HepG2 (cell line): ENCODE results near the gene ANKRD2. TPM values are rescaled to one million over a fixed set of nuclear protein-coding genes. Genes with fewer than 3 reads are reported as not detected.
A peak's percentile ranks its signal among the peaks of the same experiment; 100 is the strongest.

Experiments
- ESRRA ChIP-seq: sonication (generic); formaldehyde crosslinking; IDR thresholded peaks from 2 replicates; pipeline ENCODE4 v1.5.1; 2020; ENCODE audit warnings: mild to moderate bottlenecking, low read depth, missing genetic modification reagents
- GATAD1 ChIP-seq: IDR thresholded peaks from 2 replicates; pipeline ENCODE4 v1.6.1; 2016; ENCODE audit warnings: missing genetic modification reagents, missing compliant biosample characterization
- HCFC1 ChIP-seq: fragments of 150-350 bp; IDR thresholded peaks from 2 replicates; pipeline ENCODE4 v1.6.1; 2014; ENCODE audit warnings: low read depth, low read length
- HES4 ChIP-seq: sonication (generic); formaldehyde crosslinking; IDR thresholded peaks from 2 replicates; pipeline ENCODE4 v1.9.0; 2021; ENCODE audit warnings: mild to moderate bottlenecking, missing genetic modification reagents, borderline replicate concordance
- HOXA3 ChIP-seq: sonication (generic); formaldehyde crosslinking; IDR thresholded peaks from 2 replicates; pipeline ENCODE4 v1.5.0; 2020; ENCODE audit warnings: missing genetic modification reagents
- HOXA5 ChIP-seq: sonication (generic); formaldehyde crosslinking; IDR thresholded peaks from 2 replicates; pipeline ENCODE4 v1.4.0; 2020; ENCODE audit warnings: missing genetic modification reagents
- HOXA9 ChIP-seq: sonication (generic); formaldehyde crosslinking; IDR thresholded peaks from 2 replicates; pipeline ENCODE4 v1.8.1; 2022; ENCODE audit warnings: missing genetic modification reagents, mild to moderate bottlenecking, moderate library complexity, borderline replicate concordance
- ISL2 ChIP-seq: sonication (generic); formaldehyde crosslinking; IDR thresholded peaks from 2 replicates; pipeline ENCODE4 v1.5.0; 2020; ENCODE audit warnings: missing genetic modification reagents
- MEF2D ChIP-seq: sonication (generic); formaldehyde crosslinking; IDR thresholded peaks from 2 replicates; pipeline ENCODE4 v1.5.1; 2020; ENCODE audit warnings: mild to moderate bottlenecking, missing genetic modification reagents
- MYC ChIP-seq: sonication (generic); formaldehyde crosslinking; IDR thresholded peaks from 2 replicates; pipeline ENCODE4 v1.9.0; 2021; ENCODE audit warnings: missing genetic modification reagents, borderline replicate concordance
- NFKB2 ChIP-seq: sonication (generic); formaldehyde crosslinking; IDR thresholded peaks from 2 replicates; pipeline ENCODE4 v1.4.0; 2020; ENCODE audit warnings: missing genetic modification reagents, borderline replicate concordance
- NFYC ChIP-seq: IDR thresholded peaks from 2 replicates; pipeline ENCODE4 v1.6.1; 2016; ENCODE audit warnings: missing genetic modification reagents, missing compliant biosample characterization
- PTBP1 ChIP-seq: fragments of 200-400 bp; formaldehyde crosslinking; IDR thresholded peaks from 2 replicates; pipeline ENCODE4 v1.6.1; 2018; ENCODE audit warnings: low read length, low read depth; ENCODE audit not compliant: poor library complexity, severe bottlenecking
- SIN3A ChIP-seq: IDR thresholded peaks from 2 replicates; pipeline ENCODE4 v1.6.1; 2011; ENCODE audit warnings: low read depth, mild to moderate bottlenecking, control low read depth, low read length, borderline replicate concordance
- TRAFD1 ChIP-seq: sonication (generic); formaldehyde crosslinking; IDR thresholded peaks from 2 replicates; pipeline ENCODE4 v1.5.1; 2020; ENCODE audit warnings: missing genetic modification reagents, mild to moderate bottlenecking, borderline replicate concordance
- ZBTB42 ChIP-seq: sonication (generic); formaldehyde crosslinking; IDR thresholded peaks from 2 replicates; pipeline ENCODE4 v1.5.0; 2020; ENCODE audit warnings: mild to moderate bottlenecking, missing genetic modification reagents
- ZBTB7A ChIP-seq: sonication (generic); formaldehyde crosslinking; IDR thresholded peaks from 2 replicates; pipeline ENCODE4 v1.8.0; 2022; ENCODE audit warnings: mild to moderate bottlenecking, missing genetic modification reagents
- ZFP90 ChIP-seq: sonication (generic); formaldehyde crosslinking; IDR thresholded peaks from 2 replicates; pipeline ENCODE4 v1.8.0; 2022; ENCODE audit warnings: missing genetic modification reagents, mild to moderate bottlenecking, inconsistent platforms, borderline replicate concordance
- ZHX1 ChIP-seq: sonication (generic); formaldehyde crosslinking; IDR thresholded peaks from 2 replicates; pipeline ENCODE4 v1.8.1; 2022; ENCODE audit warnings: low read depth, mild to moderate bottlenecking, missing genetic modification reagents
- ZMAT3 ChIP-seq: sonication (generic); formaldehyde crosslinking; conservative IDR thresholded peaks from 2 replicates; pipeline ENCODE4 v1.7.0; 2021; ENCODE audit warnings: missing genetic modification reagents
- ZNF263 ChIP-seq: sonication (generic); formaldehyde crosslinking; IDR thresholded peaks from 2 replicates; pipeline ENCODE4 v1.4.0; 2020; ENCODE audit warnings: missing genetic modification reagents
- ZNF549 ChIP-seq: sonication (generic); formaldehyde crosslinking; IDR thresholded peaks from 2 replicates; pipeline ENCODE4 v1.5.0; 2020; ENCODE audit warnings: missing genetic modification reagents
- ZNF574 ChIP-seq: sonication (generic); formaldehyde crosslinking; IDR thresholded peaks from 2 replicates; pipeline ENCODE4 v1.4.0; 2020; ENCODE audit warnings: missing genetic modification reagents
- ZNF784 ChIP-seq: sonication (generic); formaldehyde crosslinking; IDR thresholded peaks from 2 replicates; pipeline ENCODE4 v1.5.1; 2020; ENCODE audit warnings: missing genetic modification reagents, mild to moderate bottlenecking, borderline replicate concordance
- polyA plus RNA-seq, 8 experiments: library from polyadenylated mRNA; depleted of rRNA in 3 of 8; stranded (reverse) in 7 of 8; unstranded in 1 of 8; fragments of >200 nt; fragmentation: Illumina TruSeq in 4 of 8; extraction: Trizol in 4 of 8; gene quantifications; 2 replicates each; pipeline versions ENCODE4 v1.2.1 to v1.2.3, GENCODE V29; 2011 to 2016; ENCODE audit warnings: low read depth in 4 of 8, missing spikeins in 1 of 8, mixed read lengths in 1 of 8; ENCODE audit not compliant: insufficient read depth in 1 of 8
- total RNA-seq, 5 experiments: library from RNA; depleted of rRNA; stranded (reverse); fragments of >200 nt; fragmentation: Illumina TruSeq; extraction: Trizol; gene quantifications; 2 replicates each; pipeline ENCODE4 v1.2.3, GENCODE V29; 2016; ENCODE audit warnings: low read depth in 1 of 5

Gene ANKRD2
- total and polyA plus RNA-seq, 2 of the 13 experiments (the other 11 are each of a cell fraction or from before 2014, with no cell fraction given) = not detected

- TF ChIP-seq ZBTB42 = no peak
- no peak for TF ChIP-seq SIN3A
- TF ChIP-seq GATAD1 (CRISPR knock-in tag) = no peak
- 0 out of 2 replicates have a peak, but pooled peaks have one; percentile 6 for TF ChIP-seq MYC
- TF ChIP-seq ZNF784 (CRISPR knock-in tag) = no peak
- no peak for TF ChIP-seq MEF2D (CRISPR knock-in tag)
- TF ChIP-seq NFYC (CRISPR knock-in tag) = no peak
- 0 out of 2 replicates have a peak, but pooled peaks have one; percentile 9 for TF ChIP-seq HOXA3 (CRISPR knock-in tag)
- TF ChIP-seq ESRRA (CRISPR knock-in tag) = no peak
- TF ChIP-seq PTBP1 = no peak
- 0 out of 2 replicates have a peak, but pooled peaks have one; percentile 5 for TF ChIP-seq ZNF263 (CRISPR knock-in tag)
- no peak for TF ChIP-seq ZBTB7A (CRISPR knock-in tag)
- 0 out of 2 replicates have a peak, but pooled peaks have one; percentile 15 for TF ChIP-seq ZHX1
- no peak for TF ChIP-seq HOXA9 (CRISPR knock-in tag)
- no peak for TF ChIP-seq ISL2 (CRISPR knock-in tag)
- TF ChIP-seq TRAFD1 = no peak
- TF ChIP-seq ZNF549 (CRISPR knock-in tag) = no peak
- no peak for TF ChIP-seq HCFC1
- no peak for TF ChIP-seq ZMAT3 (CRISPR knock-in tag)
- TF ChIP-seq HOXA5 (CRISPR knock-in tag) = no peak
- no peak for TF ChIP-seq NFKB2
- TF ChIP-seq HES4 (CRISPR knock-in tag) = no peak
- TF ChIP-seq ZFP90 (CRISPR knock-in tag) = 0 out of 2 replicates have a peak, but pooled peaks have one; percentile 19
- peak; percentile 0; the same call in 1 of the 2 replicates for TF ChIP-seq ZNF574 (CRISPR knock-in tag)
These were observed 12.8 kb downstream of the ANKRD2 start (continued) for GRCh38 chr10:97585439-97585811.
